ENCODE results near the gene CBLB.
"Not testable (repeated sequence)": the region's sequence is repeated elsewhere in the genome, so short reads cannot be mapped to it uniquely, and the experiment has no call there.

Gene CBLB

DNA sequence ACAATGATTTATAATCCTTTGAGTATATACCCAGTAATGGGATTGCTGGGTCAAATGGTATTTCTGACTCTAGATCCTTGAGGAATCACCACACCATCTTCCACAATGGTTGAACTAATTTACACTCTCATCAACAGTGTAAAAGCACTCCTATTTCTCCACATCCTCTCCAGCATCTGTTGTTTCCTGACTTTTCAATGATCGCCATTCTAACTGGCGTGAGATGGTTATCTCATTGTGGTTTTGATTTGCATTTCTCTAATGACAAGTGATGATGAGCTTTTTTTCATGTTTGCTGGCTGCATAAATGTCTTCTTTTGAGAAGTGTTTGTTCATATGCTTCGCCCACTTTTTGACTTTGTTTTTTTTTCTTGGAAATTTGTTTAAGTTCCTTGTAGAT, 141.8 kb downstream of the CBLB start:
- not testable (repeated sequence) for H3K4me3 ChIP-seq (ENCODE audit: low read length in 2 of 2); H2BK5ac ChIP-seq (ENCODE audit: low read length); H2BK15ac ChIP-seq (ENCODE audit: low read length); H3K4me2 ChIP-seq (ENCODE audit: insufficient read depth, low read length, poor library complexity, severe bottlenecking); H2BK120ac ChIP-seq (ENCODE audit: low read depth, low read length); H2AK5ac ChIP-seq (ENCODE audit: low read depth, low read length); H3K23ac ChIP-seq (ENCODE audit: low read depth, low read length, poor library complexity); H3K14ac ChIP-seq (ENCODE audit: low read length); H3K9ac ChIP-seq (ENCODE audit: low read depth, low read length, poor library complexity); DNase-seq (ENCODE audit: low spot score); H4K8ac ChIP-seq (ENCODE audit: low read depth, low read length); H3K27me3 ChIP-seq (ENCODE audit: control insufficient read depth in 3 of 3, insufficient read depth in 3 of 3, low read depth in 1 of 3, low read length in 3 of 3); H4K91ac ChIP-seq (ENCODE audit: low read depth, low read length, poor library complexity); H3K18ac ChIP-seq (ENCODE audit: low read length); H3K4me1 ChIP-seq (ENCODE audit: control insufficient read depth in 2 of 2, insufficient read depth in 1 of 2, low read depth in 1 of 2, low read length in 2 of 2); H3K4ac ChIP-seq (ENCODE audit: low read length); H3K27ac ChIP-seq (replicated peaks; ENCODE audit: low read length); H2BK12ac ChIP-seq (ENCODE audit: low read length); H2AFZ ChIP-seq (ENCODE audit: low read length); H3K79me1 ChIP-seq (ENCODE audit: low read depth, low read length)
- Histone ChIP-seq H3K9me3 (replicated peaks in 1 of 2; ENCODE audit: control insufficient read depth in 2 of 2, insufficient read depth in 1 of 2, low read depth in 1 of 2, low read length in 2 of 2) (peaks cover 0 to 14% of the 10 kb centered on the region in 2 donors), H3K36me3 (replicated peaks in 1 of 2; ENCODE audit: control insufficient read depth in 2 of 2, insufficient read depth in 2 of 2, low read length in 2 of 2) (peaks cover 0 to 35% of the 10 kb centered on the region in 2 donors)
- no CpG with 5 or more reads among the region's 3 CpGs for WGBS, 2 donors (ENCODE audit: extremely low coverage in 2 of 2, insufficient read length in 2 of 2, insufficient replicate concordance in 1 of 2)

DNA sequence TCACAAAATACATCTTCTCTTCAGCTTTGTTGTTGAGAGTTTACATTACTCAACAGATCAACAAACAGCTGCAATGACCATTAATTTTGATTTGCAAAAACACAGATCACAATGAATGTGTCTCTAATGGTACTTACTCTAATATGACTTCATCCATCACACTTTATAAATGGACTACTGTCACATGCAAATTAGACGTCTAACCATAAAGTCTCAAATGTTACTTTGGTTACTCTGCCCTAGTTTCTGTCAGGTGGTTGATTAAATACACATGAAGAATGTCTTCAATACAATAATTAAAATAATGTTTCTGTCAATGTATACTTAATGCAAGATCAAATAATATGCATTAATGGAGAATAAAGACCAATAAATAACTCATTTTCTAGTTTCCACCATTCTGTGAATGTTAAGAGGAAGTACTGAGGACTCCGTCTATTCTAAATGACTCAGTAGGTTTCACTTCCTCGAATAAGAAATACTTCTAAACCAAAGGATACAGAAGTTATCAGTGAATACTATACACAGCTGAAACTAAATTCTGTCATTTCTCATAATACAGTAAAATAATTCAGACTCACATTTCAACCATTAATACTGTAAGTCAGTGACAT, 145.8 kb downstream of the CBLB start:
- Histone ChIP-seq H2BK120ac (ENCODE audit: low read depth, low read length) (no peak overlapping the region), H3K14ac (ENCODE audit: low read length) (no peak overlapping the region), H3K18ac (ENCODE audit: low read length) (no peak overlapping the region), H2AFZ (ENCODE audit: low read length) (no peak overlapping the region), H3K4me3 (ENCODE audit: low read length in 2 of 2) (no peak overlapping the region), H3K4me1 (ENCODE audit: control insufficient read depth in 2 of 2, insufficient read depth in 1 of 2, low read depth in 1 of 2, low read length in 2 of 2) (no peaks in the 10 kb centered on the region), H3K23ac (ENCODE audit: low read depth, low read length, poor library complexity) (no peak overlapping the region), H4K8ac (ENCODE audit: low read depth, low read length) (no peak overlapping the region), H2BK12ac (ENCODE audit: low read length) (no peak overlapping the region), H3K4me2 (ENCODE audit: insufficient read depth, low read length, poor library complexity, severe bottlenecking) (no peak overlapping the region), H4K91ac (ENCODE audit: low read depth, low read length, poor library complexity) (no peak overlapping the region), H3K27me3 (ENCODE audit: control insufficient read depth in 3 of 3, insufficient read depth in 3 of 3, low read depth in 1 of 3, low read length in 3 of 3) (no peaks in the 10 kb centered on the region), H3K4ac (ENCODE audit: low read length) (no peak overlapping the region), H3K79me1 (ENCODE audit: low read depth, low read length) (peaks cover 1% of the 10 kb centered on the region), H3K36me3 (replicated peaks in 1 of 2; ENCODE audit: control insufficient read depth in 2 of 2, insufficient read depth in 2 of 2, low read length in 2 of 2) (peaks cover 0 to 37% of the 10 kb centered on the region in 2 donors), H2AK5ac (ENCODE audit: low read depth, low read length) (no peak overlapping the region), H3K9me3 (replicated peaks in 1 of 2; ENCODE audit: control insufficient read depth in 2 of 2, insufficient read depth in 1 of 2, low read depth in 1 of 2, low read length in 2 of 2) (peaks cover 0 to 16% of the 10 kb centered on the region in 2 donors), H3K27ac (replicated peaks; ENCODE audit: low read length) (no peak overlapping the region), H2BK5ac (ENCODE audit: low read length) (no peak overlapping the region), H2BK15ac (ENCODE audit: low read length) (no peak overlapping the region), H3K9ac (ENCODE audit: low read depth, low read length, poor library complexity) (no peak overlapping the region)
- DNase-seq (ENCODE audit: low spot score), result no peak
- WGBS, 2 donors (ENCODE audit: extremely low coverage in 2 of 2, insufficient read length in 2 of 2, insufficient replicate concordance in 1 of 2), result no CpG with 5 or more reads among the region's 3 CpGs

DNA sequence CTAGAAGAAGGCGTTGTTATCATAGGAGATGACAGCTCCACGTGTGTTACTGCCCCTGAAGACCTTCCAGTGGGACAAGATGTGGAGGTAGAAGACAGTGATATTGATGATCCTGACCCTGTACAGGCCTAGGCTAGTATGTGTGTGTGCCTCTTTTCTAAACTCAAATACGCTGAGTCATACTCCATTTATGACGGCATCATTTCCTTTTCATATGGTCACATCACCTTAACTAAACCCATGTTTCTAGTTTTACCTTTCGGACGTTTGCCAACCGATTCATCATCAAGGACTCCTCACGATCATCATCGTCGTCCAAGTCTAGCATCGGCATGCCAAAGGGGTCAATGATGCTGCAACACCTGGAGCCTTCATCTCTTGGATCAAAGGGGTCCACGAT, 149.0 kb downstream of the CBLB start:
- no peak overlapping the region for H3K4me2 ChIP-seq (ENCODE audit: insufficient read depth, low read length, poor library complexity, severe bottlenecking)
- H3K79me1 ChIP-seq (ENCODE audit: low read depth, low read length), result no peaks in the 10 kb centered on the region
- H3K23ac ChIP-seq (ENCODE audit: low read depth, low read length, poor library complexity), result no peak overlapping the region
- H3K4me3 ChIP-seq (ENCODE audit: low read length in 2 of 2), result no peak overlapping the region
- peaks cover 0 to 42% of the 10 kb centered on the region in 2 donors for H3K36me3 ChIP-seq (replicated peaks in 1 of 2; ENCODE audit: control insufficient read depth in 2 of 2, insufficient read depth in 2 of 2, low read length in 2 of 2)
- H3K4ac ChIP-seq (ENCODE audit: low read length), result no peak overlapping the region
- H4K91ac ChIP-seq (ENCODE audit: low read depth, low read length, poor library complexity), result no peak overlapping the region
- H3K27ac ChIP-seq (replicated peaks; ENCODE audit: low read length), result no peak overlapping the region
- H3K9me3 ChIP-seq (replicated peaks in 1 of 2; ENCODE audit: control insufficient read depth in 2 of 2, insufficient read depth in 1 of 2, low read depth in 1 of 2, low read length in 2 of 2), result peaks cover 0 to 2% of the 10 kb centered on the region in 2 donors
- H3K14ac ChIP-seq (ENCODE audit: low read length), result no peak overlapping the region
- H2BK12ac ChIP-seq (ENCODE audit: low read length), result no peak overlapping the region
- H4K8ac ChIP-seq (ENCODE audit: low read depth, low read length), result no peak overlapping the region
- no peak overlapping the region for H2BK120ac ChIP-seq (ENCODE audit: low read depth, low read length)
- H3K4me1 ChIP-seq (ENCODE audit: control insufficient read depth in 2 of 2, insufficient read depth in 1 of 2, low read depth in 1 of 2, low read length in 2 of 2), result no peaks in the 10 kb centered on the region
- no peak overlapping the region for H2BK15ac ChIP-seq (ENCODE audit: low read length)
- DNase-seq (ENCODE audit: low spot score), result no peak
- no CpG with 5 or more reads among the region's 12 CpGs for WGBS, 2 donors (ENCODE audit: extremely low coverage in 2 of 2, insufficient read length in 2 of 2, insufficient replicate concordance in 1 of 2)
- H3K9ac ChIP-seq (ENCODE audit: low read depth, low read length, poor library complexity), result no peak overlapping the region
- no peak overlapping the region for H2AK5ac ChIP-seq (ENCODE audit: low read depth, low read length)
- H2BK5ac ChIP-seq (ENCODE audit: low read length), result no peak overlapping the region
- no peak overlapping the region for H3K18ac ChIP-seq (ENCODE audit: low read length)
- H3K27me3 ChIP-seq (ENCODE audit: control insufficient read depth in 3 of 3, insufficient read depth in 3 of 3, low read depth in 1 of 3, low read length in 3 of 3), result no peaks in the 10 kb centered on the region
- H2AFZ ChIP-seq (ENCODE audit: low read length), result no peak overlapping the region

DNA sequence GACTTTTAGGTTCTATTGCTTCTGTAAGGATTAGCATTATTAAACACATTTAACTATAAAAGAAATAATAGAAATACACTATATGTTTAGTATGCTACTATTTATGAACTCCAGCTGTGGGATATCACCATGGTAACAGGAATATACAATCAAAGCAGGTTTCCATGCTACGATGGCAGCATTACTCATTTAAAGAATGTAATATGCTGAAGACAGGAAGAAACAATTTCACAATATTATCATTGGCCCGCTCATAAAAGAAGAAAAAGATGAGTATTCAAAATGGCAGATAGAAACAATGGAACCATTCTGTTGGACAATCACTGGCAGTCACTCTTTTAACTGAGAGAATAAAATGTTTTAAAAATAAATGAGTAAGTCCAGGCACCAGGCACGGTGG, 153.4 kb downstream of the CBLB start:
- no CpG with 5 or more reads among the region's 3 CpGs for WGBS, 2 donors (ENCODE audit: extremely low coverage in 2 of 2, insufficient read length in 2 of 2, insufficient replicate concordance in 1 of 2)
- Histone ChIP-seq H3K79me1 (ENCODE audit: low read depth, low read length) (no peaks in the 10 kb centered on the region), H3K4me2 (ENCODE audit: insufficient read depth, low read length, poor library complexity, severe bottlenecking) (no peak overlapping the region), H3K14ac (ENCODE audit: low read length) (no peak overlapping the region), H2BK5ac (ENCODE audit: low read length) (no peak overlapping the region), H2BK12ac (ENCODE audit: low read length) (no peak overlapping the region), H3K9me3 (replicated peaks in 1 of 2; ENCODE audit: control insufficient read depth in 2 of 2, insufficient read depth in 1 of 2, low read depth in 1 of 2, low read length in 2 of 2) (peaks cover 0 to 15% of the 10 kb centered on the region in 2 donors), H3K4ac (ENCODE audit: low read length) (no peak overlapping the region), H3K9ac (ENCODE audit: low read depth, low read length, poor library complexity) (no peak overlapping the region), H3K27me3 (ENCODE audit: control insufficient read depth in 3 of 3, insufficient read depth in 3 of 3, low read depth in 1 of 3, low read length in 3 of 3) (no peaks in the 10 kb centered on the region), H3K4me1 (ENCODE audit: control insufficient read depth in 2 of 2, insufficient read depth in 1 of 2, low read depth in 1 of 2, low read length in 2 of 2) (no peaks in the 10 kb centered on the region), H3K4me3 (ENCODE audit: low read length in 2 of 2) (no peak overlapping the region), H4K8ac (ENCODE audit: low read depth, low read length) (no peak overlapping the region), H3K27ac (replicated peaks; ENCODE audit: low read length) (no peak overlapping the region), H3K36me3 (replicated peaks in 1 of 2; ENCODE audit: control insufficient read depth in 2 of 2, insufficient read depth in 2 of 2, low read length in 2 of 2) (peaks cover 3 to 65% of the 10 kb centered on the region in 2 donors), H3K18ac (ENCODE audit: low read length) (no peak overlapping the region), H2AK5ac (ENCODE audit: low read depth, low read length) (no peak overlapping the region), H2AFZ (ENCODE audit: low read length) (no peak overlapping the region), H4K91ac (ENCODE audit: low read depth, low read length, poor library complexity) (no peak overlapping the region), H2BK15ac (ENCODE audit: low read length) (no peak overlapping the region), H2BK120ac (ENCODE audit: low read depth, low read length) (no peak overlapping the region), H3K23ac (ENCODE audit: low read depth, low read length, poor library complexity) (no peak overlapping the region)
- no peak for DNase-seq (ENCODE audit: low spot score)
